Osteocyte (in vitro differentiated cells): ENCODE results near the gene DMD. TPM values are rescaled to one million over a fixed set of nuclear protein-coding genes. Genes with fewer than 3 reads are reported as not detected.
A peak's percentile ranks its signal among the peaks of the same experiment; 100 is the strongest.

Experiments
- DNase-seq: peaks from one replicate; pipeline ENCODE4 v3.0.0; 2021; ENCODE audit warnings: mixed read lengths; ENCODE audit not compliant: unreplicated experiment; ENCODE audit errors: extremely low spot score
- H3K27ac Mint-ChIP-seq: one replicate; pipeline ENCODE4 v1.8.0; 2021; ENCODE audit warnings: mild to moderate bottlenecking, mixed read lengths; ENCODE audit not compliant: unreplicated experiment
- H3K27me3 Mint-ChIP-seq: one replicate; pipeline ENCODE4 v1.8.0; 2021; ENCODE audit warnings: mixed read lengths; ENCODE audit not compliant: unreplicated experiment
- H3K36me3 Mint-ChIP-seq: one replicate; pipeline ENCODE4 v1.8.0; 2021; ENCODE audit warnings: mixed read lengths; ENCODE audit not compliant: unreplicated experiment
- H3K4me1 Mint-ChIP-seq: one replicate; pipeline ENCODE4 v1.8.0; 2021; ENCODE audit warnings: mixed read lengths; ENCODE audit not compliant: unreplicated experiment
- H3K4me3 Mint-ChIP-seq: one replicate; pipeline ENCODE4 v1.8.0; 2021; ENCODE audit warnings: mild to moderate bottlenecking, moderate library complexity, mixed read lengths; ENCODE audit not compliant: unreplicated experiment
- H3K9me3 Mint-ChIP-seq: one replicate; pipeline ENCODE4 v1.8.0; 2021; ENCODE audit warnings: mixed read lengths; ENCODE audit not compliant: unreplicated experiment
- total RNA-seq: library from RNA; stranded (reverse); gene quantifications from 2 replicates; pipeline ENCODE4 v1.2.1, GENCODE V29; 2021
- TF ChIP-seq, protein P1 (sequence below): fragments of 200-600 bp; sonication (generic); IDR thresholded peaks from 2 replicates; pipeline ENCODE4 v1.5.0; 2021; ENCODE audit warnings: antibody characterized with exemption, mild to moderate bottlenecking, moderate library complexity

The DMD gene
- total RNA-seq, 1 donor from 2014 or later = 317 TPM

- no peaks in the 10 kb centered on the region for H3K27me3 Mint-ChIP-seq
- peaks cover 23% of the 10 kb centered on the region for H3K36me3 Mint-ChIP-seq
- no peaks in the 10 kb centered on the region for H3K9me3 Mint-ChIP-seq
- no peak for DNase-seq
- no peak overlapping the region for H3K4me3 Mint-ChIP-seq
- H3K27ac Mint-ChIP-seq = peak overlapping the region; percentile 39
- H3K4me1 Mint-ChIP-seq = peaks cover 52% of the 10 kb centered on the region
- TF ChIP-seq, protein P1, sequence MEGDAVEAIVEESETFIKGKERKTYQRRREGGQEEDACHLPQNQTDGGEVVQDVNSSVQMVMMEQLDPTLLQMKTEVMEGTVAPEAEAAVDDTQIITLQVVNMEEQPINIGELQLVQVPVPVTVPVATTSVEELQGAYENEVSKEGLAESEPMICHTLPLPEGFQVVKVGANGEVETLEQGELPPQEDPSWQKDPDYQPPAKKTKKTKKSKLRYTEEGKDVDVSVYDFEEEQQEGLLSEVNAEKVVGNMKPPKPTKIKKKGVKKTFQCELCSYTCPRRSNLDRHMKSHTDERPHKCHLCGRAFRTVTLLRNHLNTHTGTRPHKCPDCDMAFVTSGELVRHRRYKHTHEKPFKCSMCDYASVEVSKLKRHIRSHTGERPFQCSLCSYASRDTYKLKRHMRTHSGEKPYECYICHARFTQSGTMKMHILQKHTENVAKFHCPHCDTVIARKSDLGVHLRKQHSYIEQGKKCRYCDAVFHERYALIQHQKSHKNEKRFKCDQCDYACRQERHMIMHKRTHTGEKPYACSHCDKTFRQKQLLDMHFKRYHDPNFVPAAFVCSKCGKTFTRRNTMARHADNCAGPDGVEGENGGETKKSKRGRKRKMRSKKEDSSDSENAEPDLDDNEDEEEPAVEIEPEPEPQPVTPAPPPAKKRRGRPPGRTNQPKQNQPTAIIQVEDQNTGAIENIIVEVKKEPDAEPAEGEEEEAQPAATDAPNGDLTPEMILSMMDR = no peak
These were observed 1955.9 kb downstream of the DMD start for GRCh38 chrX:31255310-31256033.

GRCh38 chrX:31252133-31252532 is 1959.2 kb downstream of the DMD start:
- Mint-ChIP-seq H3K9me3 (peaks cover 4% of the 10 kb centered on the region), H3K27ac (no peak overlapping the region), H3K4me1 (peaks cover 43% of the 10 kb centered on the region), H3K4me3 (no peak overlapping the region), H3K36me3 (peaks cover 22% of the 10 kb centered on the region), H3K27me3 (no peaks in the 10 kb centered on the region)
- TF ChIP-seq, protein P1 = no peak
- DNase-seq = no peak

GRCh38 chrX:31251336-31251735 is 1960.0 kb downstream of the DMD start:
- TF ChIP-seq, protein P1 = no peak
- no peak overlapping the region for H3K27ac Mint-ChIP-seq
- no peaks in the 10 kb centered on the region for H3K27me3 Mint-ChIP-seq
- peaks cover 4% of the 10 kb centered on the region for H3K9me3 Mint-ChIP-seq
- H3K4me1 Mint-ChIP-seq = peaks cover 42% of the 10 kb centered on the region
- H3K36me3 Mint-ChIP-seq = peaks cover 21% of the 10 kb centered on the region
- no peak for DNase-seq
- H3K4me3 Mint-ChIP-seq = no peak overlapping the region

DNA sequence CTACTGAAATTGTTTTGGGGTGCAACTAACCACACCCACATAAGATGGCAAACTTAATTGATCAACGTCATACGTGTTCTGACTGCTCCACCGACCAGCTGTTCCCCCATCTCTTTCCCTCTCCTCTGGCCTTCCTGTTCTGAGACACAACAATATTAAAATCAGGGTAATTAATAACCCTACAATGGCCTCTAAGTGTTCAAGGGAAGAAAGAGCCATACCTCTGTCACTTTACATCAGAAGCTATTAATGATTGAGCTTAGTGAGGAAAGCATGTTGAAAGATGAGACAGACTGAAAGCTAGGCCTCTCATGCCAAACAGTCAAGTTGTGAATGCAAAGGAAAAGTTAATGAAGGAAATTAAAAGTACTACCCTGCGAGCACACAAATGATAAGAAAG is 1965.6 kb downstream of the DMD start:
- TF ChIP-seq, protein P1 = no peak
- Mint-ChIP-seq H3K36me3 (peaks cover 25% of the 10 kb centered on the region), H3K9me3 (peaks cover 8% of the 10 kb centered on the region), H3K4me3 (no peak overlapping the region), H3K4me1 (peaks cover 31% of the 10 kb centered on the region), H3K27me3 (no peaks in the 10 kb centered on the region), H3K27ac (no peak overlapping the region)
- DNase-seq = no peak

- Mint-ChIP-seq H3K27me3 (no peaks in the 10 kb centered on the region), H3K4me1 (peaks cover 30% of the 10 kb centered on the region)
These were observed 1967.5 kb downstream of the DMD start for GRCh38 chrX:31243804-31244203.

More at GRCh38 chrX:31243804-31244203, 1967.5 kb downstream of the DMD start:
- Mint-ChIP-seq H3K36me3 (peaks cover 27% of the 10 kb centered on the region), H3K27ac (peak overlapping the region; percentile 31), H3K9me3 (peaks cover 8% of the 10 kb centered on the region), H3K4me3 (no peak overlapping the region)
- TF ChIP-seq, protein P1 = no peak
- DNase-seq = no peak
